AG09319 (cell line): Measurements from ENCODE around the gene TCP11L2.

Experiments used
- DNase-seq: peaks from one replicate; pipeline ENCODE4 v3.0.0-alpha.2; 2010; ENCODE audit warnings: low read depth; ENCODE audit errors: extremely low read depth
- CTCF ChIP-seq: IDR thresholded peaks from 2 replicates; pipeline ENCODE4 v1.5.1; 2011; ENCODE audit warnings: low read depth, mild to moderate bottlenecking, inconsistent platforms, low read length, moderate library complexity

TCP11L2 gene

DNA sequence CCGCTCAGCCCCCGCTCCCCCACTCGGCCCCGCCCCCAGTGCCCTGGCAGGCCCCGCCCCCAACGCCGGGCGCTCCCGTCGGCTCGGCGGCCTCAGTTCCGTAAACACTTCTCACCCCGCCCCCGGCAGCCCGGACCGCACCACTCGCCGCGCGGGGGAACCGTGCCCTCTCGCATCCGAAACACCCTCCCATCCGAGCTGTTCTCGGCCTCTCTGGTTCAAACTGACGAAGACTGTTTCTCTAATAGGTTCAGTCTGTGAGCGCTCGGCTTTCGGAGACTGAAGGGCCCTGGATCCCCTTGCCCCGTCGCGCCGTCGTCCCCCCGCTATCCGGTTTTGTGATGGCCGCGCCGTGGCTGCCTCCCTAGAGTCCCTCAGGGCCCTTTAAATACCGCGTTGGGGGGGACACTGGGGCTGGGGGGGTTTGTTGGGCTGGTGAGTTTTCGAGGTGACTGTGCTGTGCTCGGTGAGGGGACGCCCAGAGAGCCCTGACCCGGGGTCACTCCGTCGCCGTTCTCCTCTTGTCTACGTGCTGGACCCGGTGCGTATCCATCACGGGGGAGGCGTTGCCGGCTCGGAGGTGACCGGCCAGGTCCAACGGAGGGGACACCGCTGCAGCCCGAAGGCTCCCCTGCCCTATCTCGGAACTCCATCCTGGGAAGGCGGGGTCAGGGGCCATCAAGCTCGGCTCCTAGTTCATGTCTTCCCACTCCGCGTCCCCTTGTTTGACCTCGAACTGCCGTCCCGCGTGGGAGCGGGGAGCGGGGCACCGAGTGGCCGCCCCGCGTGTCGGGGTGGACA, at the start of gene TCP11L2:
TSS of gene TCP11L2 (plus strand) at position 333 of the 801 bp plus-strand sequence. CDS start 8,343 bp downstream, outside the sequence.
- no peak for DNase-seq
- no peak for TF ChIP-seq CTCF

- no peak for TF ChIP-seq CTCF
- DNase-seq = no peak
Observed at GRCh38 chr12:106254724-106255123, 47.8 kb upstream of the TCP11L2 start.

GRCh38 chr12:106255493-106255892, 47.0 kb upstream of the TCP11L2 start:
- no peak for DNase-seq
- no peak for TF ChIP-seq CTCF

DNA sequence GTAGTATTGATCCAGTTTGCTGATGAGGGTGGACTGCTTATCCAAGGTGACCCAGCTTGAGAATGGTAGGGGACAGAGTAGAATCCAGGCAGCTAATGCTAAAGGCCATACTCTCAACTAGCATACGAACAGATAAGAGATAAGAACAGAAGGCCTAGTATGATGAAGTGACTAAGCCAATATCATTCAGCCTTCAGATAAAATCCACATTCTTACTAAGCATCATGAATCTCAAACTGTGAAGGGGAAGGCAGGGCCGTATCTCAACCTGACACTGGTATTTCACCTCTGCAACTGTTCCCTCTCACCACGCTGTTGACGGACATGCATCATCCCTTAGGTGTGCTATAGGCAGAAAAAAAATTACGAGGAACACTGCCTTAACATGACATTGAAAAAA, 46.6 kb upstream of the TCP11L2 start:
- DNase-seq = no peak
- no peak for TF ChIP-seq CTCF

- no peak for DNase-seq
- TF ChIP-seq CTCF = no peak
Observed at GRCh38 chr12:106256524-106256923, 46.0 kb upstream of the TCP11L2 start.

GRCh38 chr12:106258226-106258625, 44.3 kb upstream of the TCP11L2 start:
- TF ChIP-seq CTCF = no peak
- DNase-seq = no peak

GRCh38 chr12:106258935-106259334, 43.6 kb upstream of the TCP11L2 start:
- no peak for TF ChIP-seq CTCF

More at GRCh38 chr12:106258935-106259334, 43.6 kb upstream of the TCP11L2 start:
- DNase-seq = no peak
